ENCODE data around the gene GET4.
"Not testable (repeated sequence)": the region's sequence is repeated elsewhere in the genome, so short reads cannot be mapped to it uniquely, and the experiment has no call there.

Gene GET4

DNA sequence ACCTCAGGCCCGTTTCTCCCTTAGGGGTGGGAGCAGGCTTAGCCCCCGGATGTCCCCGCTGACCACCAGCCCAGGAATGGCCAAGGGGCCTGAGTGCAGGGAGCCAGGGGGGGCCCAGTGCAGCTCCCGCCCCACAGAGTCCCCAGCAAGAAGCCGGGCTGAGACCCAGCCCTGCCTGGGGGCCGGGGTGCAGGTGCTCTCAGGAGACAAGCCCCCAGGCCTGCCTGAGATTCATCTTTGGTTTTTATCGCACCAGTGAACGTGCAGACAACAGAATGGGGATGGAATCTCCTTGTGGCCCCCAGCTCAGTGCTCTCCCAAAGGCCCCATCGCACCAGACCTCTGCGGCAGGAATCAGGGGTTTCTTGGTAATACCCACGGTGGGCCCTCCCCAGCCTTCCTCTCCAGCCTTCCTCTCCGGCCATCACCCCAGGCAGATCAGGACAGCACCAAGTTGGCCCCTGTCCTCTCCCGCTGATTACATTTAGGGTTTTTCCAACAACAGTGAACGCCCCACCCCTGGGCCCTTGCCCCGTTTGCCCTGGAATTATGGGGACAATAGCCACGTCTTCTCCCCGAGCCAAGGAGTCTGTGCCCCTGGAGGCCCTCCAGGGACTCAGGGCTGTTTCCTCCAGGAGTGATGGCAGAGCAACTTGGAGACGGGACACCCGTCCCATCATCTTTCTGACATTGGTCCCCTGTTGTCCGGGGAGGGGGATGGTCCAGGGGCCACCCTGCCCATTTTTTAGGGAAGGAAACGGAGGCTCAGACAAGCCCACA is 55.7 kb downstream of the GET4 start:
- DNase-seq = no peak

DNA sequence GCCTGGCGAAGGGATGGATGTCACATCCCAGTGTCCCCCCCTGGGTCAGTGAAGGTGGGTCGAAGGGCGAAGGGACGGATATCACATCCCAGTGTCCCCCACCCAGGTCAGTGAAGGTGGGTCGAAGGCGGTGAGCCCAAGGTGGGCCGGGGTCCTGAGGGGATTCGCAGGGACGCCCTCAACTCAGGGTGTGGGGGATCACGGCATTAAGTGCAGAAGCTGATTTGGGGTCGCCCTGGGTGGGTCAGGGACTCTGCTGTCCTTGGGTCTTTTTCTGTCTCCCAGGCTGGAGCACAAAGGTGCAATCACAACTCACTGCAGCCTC is 56.3 kb downstream of the GET4 start:
- DNase-seq = no peak

DNA sequence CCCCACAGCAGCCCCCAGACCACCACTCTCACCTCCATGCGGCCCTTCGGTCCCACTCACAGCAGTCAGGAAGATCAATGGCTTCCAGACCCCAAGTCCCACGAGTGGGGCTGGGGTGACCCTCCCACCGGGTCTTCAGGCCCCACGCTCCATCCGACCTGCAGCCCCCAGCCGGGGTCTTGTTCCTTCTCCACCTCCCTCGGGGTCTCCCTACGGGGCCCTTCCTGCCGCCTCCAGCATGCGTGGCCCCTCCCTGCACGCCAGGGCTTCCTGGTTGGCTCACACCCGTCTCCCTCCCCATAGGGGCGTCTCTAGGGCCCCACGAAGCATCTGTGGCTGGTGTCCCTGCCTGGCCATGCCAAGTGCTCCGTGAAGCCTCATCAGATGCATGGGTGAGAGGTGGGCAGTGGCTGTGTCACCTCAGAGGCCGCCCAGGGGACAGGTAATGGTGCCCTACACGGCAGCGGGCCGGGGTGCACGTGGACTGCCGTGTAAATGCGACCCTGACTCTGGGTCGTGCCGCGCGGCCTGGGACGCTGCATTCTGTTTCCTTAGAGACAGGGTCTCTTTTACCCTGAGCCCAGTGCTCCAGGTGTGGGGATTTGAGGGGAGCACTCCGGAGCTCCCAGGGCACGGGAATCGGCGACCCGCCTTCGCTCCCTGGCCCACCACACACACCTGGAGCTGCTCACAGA is 58.3 kb downstream of the GET4 start:
- no peak for DNase-seq

DNA sequence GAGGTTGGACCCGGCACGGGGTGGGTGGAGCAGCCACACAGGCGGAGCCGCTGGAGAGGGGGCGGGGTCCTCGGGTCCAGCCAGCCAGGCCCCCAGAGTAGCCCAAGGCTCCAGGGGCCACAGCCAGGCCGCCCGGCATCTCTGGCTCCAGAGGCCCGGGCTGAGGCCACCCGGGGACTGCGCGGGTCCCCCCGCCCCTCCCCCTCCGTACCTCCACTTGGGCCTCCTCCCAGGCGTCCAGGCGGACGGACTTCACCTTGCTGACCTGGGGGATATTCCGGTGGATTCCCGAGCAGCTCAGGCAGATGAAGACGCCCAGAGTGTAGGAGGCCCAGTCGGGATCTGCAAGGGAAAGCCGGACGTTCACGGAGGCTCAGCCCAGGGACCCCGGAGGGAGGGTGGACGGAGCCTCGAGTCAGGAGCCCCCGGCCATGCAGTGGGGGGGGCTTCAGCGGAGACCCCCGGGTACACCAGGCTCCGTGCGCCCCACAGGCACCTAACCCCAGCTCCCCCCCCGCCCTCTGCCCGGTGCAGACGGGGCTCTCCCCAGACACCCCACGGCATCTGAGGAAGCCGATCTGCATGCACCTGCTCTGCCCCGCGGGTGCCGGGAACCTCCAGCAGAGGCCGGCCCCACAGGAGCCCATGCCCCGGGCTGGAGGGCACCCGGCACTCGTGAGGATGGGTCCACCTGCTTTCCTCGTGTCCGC is 59.0 kb downstream of the GET4 start:
- no peak for DNase-seq

DNA sequence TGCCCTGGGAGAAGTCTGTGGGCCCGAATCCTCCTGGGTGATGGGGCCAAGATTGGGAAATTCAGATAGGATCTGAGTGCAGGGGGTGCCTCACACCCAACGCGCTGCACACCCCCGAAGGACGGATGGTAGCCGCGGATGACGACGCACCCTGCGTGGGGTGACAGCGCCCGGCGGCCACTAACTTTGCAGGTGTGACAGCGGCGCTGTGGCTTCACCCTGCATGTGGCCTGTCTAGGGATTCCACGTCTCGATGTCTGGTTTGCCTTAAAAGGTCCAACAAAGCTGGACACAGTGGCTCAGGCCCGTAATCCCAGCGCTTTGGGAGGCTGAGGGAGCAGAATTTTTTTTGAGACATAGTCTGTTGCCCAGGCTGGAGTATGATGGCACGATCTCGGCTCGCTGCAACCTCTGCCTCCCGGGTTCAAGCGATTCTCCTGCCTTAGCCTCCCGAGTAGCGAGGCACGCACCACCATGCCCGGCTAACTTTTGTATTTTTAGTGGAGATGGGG is 59.6 kb downstream of the GET4 start:
- DNase-seq = no peak

DNA sequence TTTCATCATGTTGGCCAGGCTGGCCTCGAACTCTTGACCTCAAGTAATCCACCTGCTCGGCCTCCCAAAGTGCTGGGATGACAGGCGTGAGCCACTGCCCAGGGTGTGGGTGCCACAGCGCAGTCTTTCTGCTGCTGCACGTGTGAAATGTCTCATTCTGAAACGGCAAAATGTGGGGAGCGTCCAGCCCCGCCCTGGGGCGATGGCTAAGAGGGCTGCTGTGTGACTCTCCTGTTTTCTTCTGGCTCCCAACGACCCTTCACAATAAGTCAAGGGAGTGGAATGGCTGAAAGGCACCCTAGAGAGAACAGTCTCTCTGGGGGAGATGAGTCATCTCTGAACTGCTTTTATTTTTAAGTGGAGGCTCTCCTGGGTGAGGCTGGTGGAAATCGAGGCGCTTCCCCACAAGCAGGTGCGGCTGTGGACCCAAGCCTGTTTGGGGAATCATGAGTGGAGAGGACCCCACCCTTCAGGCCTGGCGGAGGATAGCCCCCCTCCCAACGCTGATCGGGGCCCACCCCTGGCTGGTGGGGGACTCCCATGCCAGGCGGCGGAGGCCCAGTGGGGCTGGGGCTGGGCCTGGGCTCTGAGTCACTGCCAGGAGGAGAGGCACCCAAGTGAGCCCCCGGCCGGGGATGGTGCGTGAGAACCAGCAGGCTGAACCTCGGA is 60.2 kb downstream of the GET4 start:
- no peak for DNase-seq

DNA sequence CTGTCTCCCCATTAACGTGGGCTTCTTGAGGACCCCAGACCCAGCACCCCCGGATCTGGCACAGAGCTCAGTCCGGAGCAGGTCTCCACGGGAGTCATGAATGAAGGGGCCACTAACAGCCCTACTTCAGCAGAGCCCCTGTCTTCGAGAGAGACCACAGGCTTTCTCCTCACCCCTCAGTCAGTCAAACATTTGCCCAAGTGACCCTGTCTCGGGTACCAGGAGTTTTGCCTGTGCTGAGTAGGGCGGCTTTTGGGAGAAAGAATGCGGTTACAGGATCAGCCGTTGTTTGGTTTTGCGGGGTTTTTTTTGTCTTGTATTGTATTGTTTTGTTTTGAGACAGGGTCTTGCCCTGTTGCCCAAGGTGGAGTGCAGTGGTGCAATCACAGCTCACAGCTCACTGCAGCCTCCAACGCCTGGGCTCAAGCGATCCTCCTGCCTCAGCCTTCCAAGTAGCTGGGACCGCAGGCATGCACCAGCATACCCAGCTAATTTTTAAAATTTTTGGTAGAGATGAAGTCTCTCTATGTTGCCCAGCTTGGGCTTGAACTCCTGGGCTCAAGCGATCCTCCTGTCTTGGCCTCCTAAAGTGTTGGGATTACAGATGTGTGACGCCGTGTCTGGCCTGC is 61.6 kb downstream of the GET4 start:
- no peak for DNase-seq

DNA sequence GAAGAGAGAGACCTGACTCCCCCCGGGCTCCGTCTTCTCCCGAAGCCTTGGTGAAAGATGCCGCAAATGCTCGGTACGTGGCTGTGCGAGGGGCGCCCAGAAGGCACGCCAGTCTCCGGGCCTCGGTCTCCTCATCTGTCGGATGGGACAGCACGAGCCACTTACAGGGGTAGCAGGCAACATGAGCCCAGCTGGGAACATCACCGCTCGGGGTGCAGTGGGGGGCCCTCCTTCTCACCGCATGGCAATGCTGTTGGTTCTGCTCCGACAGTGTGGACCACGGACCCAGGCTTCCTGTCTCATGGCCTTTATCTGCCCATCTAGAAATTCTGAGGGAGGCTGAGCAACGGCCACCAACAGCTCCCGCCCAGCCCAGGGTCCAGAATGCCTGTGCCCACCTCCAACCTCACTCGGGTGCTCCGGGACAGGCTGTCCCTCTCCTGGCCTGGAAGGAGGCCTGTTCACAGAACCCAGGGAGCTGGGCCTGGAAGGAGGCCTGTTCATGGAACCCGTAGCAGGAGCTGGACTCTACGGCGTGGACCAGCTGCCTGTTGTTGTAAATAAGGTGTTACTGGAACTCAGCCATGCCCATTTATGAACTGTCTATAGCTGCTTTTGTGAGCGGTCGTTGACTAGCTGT is 62.3 kb downstream of the GET4 start:
- no peak for DNase-seq

DNA sequence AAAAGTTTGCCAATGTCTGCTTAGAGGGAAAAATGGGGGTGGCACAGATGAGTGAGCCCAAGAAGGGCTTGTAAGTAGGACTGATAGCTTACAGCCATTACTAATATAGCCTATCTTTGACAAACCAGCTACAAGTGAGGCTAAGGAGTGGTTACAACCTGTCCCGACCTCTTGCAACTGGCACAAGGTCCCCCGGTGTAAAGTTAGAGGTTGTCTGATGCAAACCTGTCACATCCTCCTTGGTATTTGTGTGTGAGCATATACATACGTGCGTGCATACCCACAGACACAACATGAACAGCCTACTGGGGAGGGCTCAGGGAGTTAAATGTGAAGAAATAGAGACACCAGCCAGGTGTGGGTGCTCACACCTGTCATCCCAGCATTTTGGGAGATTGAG is 63.5 kb downstream of the GET4 start:
- DNase-seq = no peak

DNA sequence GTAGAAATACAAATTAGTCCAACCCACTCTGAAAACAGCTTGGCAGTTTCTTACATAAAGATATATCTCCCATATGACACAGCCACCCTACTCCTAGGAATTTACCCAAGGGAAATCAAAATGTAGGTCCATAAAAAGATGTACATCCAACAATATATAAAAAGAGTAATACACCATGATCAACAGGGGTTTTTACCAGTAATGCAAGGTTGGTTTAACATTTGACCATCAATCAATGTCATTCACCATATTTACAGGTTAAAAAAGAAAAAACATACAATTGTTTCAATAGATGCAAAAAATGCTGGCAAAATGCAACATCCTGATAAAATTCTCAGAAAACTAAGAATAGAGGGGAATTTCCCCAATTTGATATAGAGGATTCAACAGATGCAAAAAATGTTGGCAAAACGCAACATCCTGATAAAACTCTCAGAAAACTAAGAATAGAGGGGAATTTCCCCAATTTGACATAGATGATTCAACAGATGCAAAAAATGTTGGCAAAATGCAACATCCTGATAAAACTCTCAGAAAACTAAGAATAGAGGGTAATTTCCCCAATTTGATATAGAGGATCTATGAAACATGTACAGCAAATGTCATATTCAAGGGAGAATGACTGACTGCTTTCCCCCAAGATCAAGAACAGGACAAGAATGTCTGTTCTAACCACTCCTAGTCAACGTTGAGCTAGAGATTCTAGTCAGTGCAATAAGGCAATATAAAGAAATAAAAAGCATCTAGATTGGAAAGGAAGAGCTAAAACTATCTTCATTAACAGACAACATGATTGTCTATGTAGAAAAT is 64.5 kb downstream of the GET4 start:
- DNase-seq = no peak

DNA sequence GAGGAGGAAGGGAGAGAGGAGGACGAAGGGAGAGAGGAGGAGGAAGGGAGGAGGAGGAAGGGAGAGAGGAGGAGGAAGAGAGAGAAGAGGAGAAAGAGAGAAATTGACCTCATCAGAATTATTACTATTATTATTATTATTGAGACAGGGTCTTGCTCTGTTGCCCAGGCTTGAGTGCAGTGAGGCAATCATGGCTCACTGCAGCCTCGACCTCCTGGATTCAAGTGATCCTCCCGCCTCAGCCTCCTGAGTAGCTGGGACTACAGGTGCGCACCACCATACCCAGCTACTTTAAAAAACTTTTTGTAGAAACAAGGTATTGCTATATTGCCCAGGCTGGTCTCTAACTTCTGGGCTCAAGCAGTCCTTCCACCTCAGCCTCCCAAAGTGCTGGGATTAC is 67.4 kb downstream of the GET4 start:
- DNase-seq = not testable (repeated sequence)

DNA sequence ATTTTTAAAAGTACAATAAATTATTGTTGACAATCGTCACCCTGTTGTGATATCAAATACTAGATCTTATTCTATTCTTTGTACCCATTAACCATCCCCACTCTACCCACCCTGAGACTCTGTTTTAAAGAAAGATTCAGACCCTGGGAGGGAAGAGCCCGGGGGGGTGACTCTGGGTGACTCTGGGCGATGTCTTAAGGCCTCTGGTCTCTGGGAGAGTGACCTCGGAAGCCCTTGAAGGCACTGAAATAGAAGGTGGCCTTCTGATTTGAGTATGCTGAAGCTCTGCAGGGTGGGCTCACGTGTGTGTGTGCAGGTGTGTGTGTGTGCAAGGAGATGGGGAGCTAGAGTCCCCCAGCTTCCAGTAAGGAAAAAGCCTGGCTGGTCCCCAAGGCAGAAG is 68.4 kb downstream of the GET4 start:
- DNase-seq = no peak

DNA sequence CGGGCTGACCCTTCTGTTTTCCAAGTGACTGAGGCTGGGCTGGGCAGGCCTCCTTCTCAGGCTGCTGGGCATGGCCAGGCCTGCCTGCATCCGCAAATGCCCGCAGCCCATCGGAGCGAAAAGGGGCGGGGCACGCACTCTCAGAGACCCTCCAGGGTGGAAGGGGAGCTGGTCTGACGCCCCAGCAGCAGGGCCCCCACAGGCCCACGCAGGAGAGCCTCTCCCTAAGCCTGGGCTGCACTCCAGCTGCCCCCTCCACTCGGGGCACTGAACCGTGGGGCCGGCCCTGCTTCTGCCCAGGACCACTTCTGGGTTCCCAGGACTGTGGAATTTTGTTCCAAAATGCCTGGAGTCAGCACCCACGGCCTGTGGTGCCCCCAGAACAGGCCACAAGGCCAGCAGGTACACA is 68.8 kb downstream of the GET4 start:
- DNase-seq = no peak

DNA sequence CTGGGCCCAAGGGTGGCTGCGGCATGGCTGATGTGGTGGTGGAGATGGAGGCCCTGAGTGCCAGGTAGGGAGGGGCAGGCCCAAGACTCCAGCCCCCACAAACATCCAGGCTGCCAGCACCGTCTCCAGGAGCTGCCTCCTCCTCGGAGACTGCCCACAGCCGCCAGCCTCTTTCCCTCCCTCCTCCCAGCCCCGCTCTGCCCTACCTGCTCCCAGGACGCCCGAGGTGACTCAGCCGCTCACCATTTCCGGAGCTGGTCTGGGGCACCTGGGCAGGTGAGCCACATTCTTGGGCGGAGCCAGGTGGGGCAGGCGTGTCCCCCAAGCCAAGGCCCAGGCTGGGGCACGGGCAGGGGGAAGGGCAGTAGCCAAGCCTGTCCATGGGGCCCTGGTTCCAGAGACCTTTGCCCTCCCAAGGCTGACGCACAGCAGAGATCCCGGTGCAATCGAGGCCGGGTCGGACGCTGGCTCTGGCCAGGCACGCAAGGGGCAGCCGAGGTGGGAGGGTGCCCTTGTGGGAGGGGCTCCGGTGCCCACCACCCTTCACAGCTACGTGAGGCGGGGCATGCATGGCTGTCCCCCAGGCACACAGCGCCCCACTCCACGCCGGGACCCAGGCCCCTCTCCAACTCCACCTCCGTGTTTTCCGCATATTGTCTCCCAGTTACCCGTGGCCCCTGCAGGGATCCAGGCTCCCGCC is 69.4 kb downstream of the GET4 start:
- peak; percentile 46 for DNase-seq
